Measurements from ENCODE around the gene SLC37A2. TPM values are rescaled to one million over a fixed set of nuclear protein-coding genes. Genes with fewer than 3 reads are reported as not detected.

The SLC37A2 gene
- total and polyA plus RNA-seq, 2 donors (not counting 3 experiments of a cell fraction or from before 2014, with no cell fraction given) = 1.1 to 1.7 TPM

DNA sequence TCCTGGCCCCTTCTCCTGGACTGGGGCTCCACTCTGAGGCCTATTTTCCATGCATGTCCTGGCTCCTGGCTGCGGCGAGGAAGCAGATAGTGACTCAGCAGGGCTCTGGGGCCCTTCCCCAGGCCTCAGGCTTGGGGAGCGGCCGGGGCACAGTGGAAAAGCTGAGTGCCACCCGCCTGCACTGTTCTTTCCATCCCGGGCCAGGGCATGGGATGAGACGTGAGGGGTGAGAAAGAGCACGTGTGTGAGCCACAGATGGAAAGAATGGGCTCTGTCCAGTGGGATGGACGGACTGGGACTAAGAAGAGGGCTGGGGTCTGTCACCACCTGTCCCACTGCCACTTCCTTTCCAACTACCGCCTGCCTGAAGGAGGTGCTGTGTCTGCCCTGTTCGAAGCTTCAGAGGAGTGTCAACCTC, 12.8 kb downstream of the SLC37A2 start:
- FAIRE-seq (no peak), DNase-seq (ENCODE audit: low read depth, low spot score) (no peak)
- H3K27ac ChIP-seq (ENCODE audit: insufficient read depth, low read depth, low read length) = no peak overlapping the region
- dilution Hi-C loops (cut with MboI; ENCODE audit: extremely low pct_ligation_motif_present, low sequenced_read_pairs) = no loop called here
- H3K36me3 ChIP-seq (ENCODE audit: control insufficient read depth in 2 of 2, extremely low read depth in 1 of 2, insufficient read depth in 2 of 2, low read length in 2 of 2) = no peaks in the 10 kb centered on the region
- BruUV-seq (replicated peaks) = no TSS peak
- intact Hi-C loops (cut with micrococcal nuclease) = no loop called here
- no peaks in the 10 kb centered on the region for H3K79me2 ChIP-seq (ENCODE audit: control insufficient read depth, insufficient read depth, low read length)
- H3K4me3 ChIP-seq (replicated peaks in 1 of 3; ENCODE audit: insufficient read depth in 1 of 3, low read depth in 1 of 3, low read length in 3 of 3) = no peak overlapping the region
- H3K9ac ChIP-seq (replicated peaks; ENCODE audit: extremely low read depth, insufficient read depth, low read length) = no peak overlapping the region
- no peaks in the 10 kb centered on the region for H3K27me3 ChIP-seq (ENCODE audit: control insufficient read depth in 2 of 2, insufficient read depth in 2 of 2, low read length in 2 of 2)
- CTCF ChIA-PET = interaction anchor here (1.4 to 1.7 kb wide), 2 partner anchors 13 to 48 kb away, joined by 4 read pairs; partner anchors contain the start of gene SLC37A2
- no peak overlapping the region for H2AFZ ChIP-seq (ENCODE audit: low read depth, low read length)
- POLR2A ChIA-PET = no interaction called here
- H3K9me3 ChIP-seq (replicated peaks; ENCODE audit: control insufficient read depth, insufficient read depth, low read length) = no peaks in the 10 kb centered on the region
- TF ChIP-seq CTCF (IDR thresholded peaks at IDR 0.05; ENCODE audit: extremely low read depth in 1 of 2, insufficient read depth in 1 of 2, low read depth in 1 of 2, low read length in 2 of 2) = no peak
- TF ChIP-seq FOS (IDR thresholded peaks at IDR 0.05; ENCODE audit: borderline replicate concordance, insufficient read depth, low read length) = no peak
- no peak for TF ChIP-seq GATA2 (IDR thresholded peaks at IDR 0.05; ENCODE audit: insufficient read depth, insufficient read length, low read depth, low read length)
- no peak for TF ChIP-seq MAX (IDR thresholded peaks at IDR 0.05; ENCODE audit: insufficient read depth, insufficient read length)
- TF ChIP-seq JUN (IDR thresholded peaks at IDR 0.05; ENCODE audit: borderline replicate concordance, insufficient read depth, insufficient read length, low read depth) = no peak
- TF ChIP-seq EZH2 (IDR thresholded peaks at IDR 0.05; ENCODE audit: borderline replicate concordance, low read depth, low read length, severe bottlenecking) = no peak
- no peak for TF ChIP-seq POLR2A (IDR thresholded peaks at IDR 0.05; ENCODE audit: low read depth, low read length)
- TF ChIP-seq POLR2AphosphoS5 (IDR thresholded peaks at IDR 0.05; ENCODE audit: insufficient read depth, low read depth, low read length) = no peak
- TF ChIP-seq MYC (IDR thresholded peaks at IDR 0.05; ENCODE audit: low read depth, low read length) = no peak
- no peak overlapping the region for H3K4me2 ChIP-seq (ENCODE audit: insufficient read depth, low read length)
- peaks cover 2% of the 10 kb centered on the region for H3K4me1 ChIP-seq (ENCODE audit: control insufficient read depth, extremely low read depth, insufficient read depth, low read length)
- H3K9me1 ChIP-seq (replicated peaks; ENCODE audit: control insufficient read depth, extremely low read depth, insufficient read depth, low read length) = no peaks in the 10 kb centered on the region
- H4K20me1 ChIP-seq (replicated peaks; ENCODE audit: control insufficient read depth, extremely low read depth, insufficient read depth, low read length) = no peaks in the 10 kb centered on the region

All from endothelial cell of umbilical vein (primary cell).